ENCODE data around the gene ICAM2.
"Not testable (repeated sequence)": the region's sequence is repeated elsewhere in the genome, so short reads cannot be mapped to it uniquely, and the experiment has no call there.

ICAM2 gene

GRCh38 chr17:64009571-64010402, 10.6 kb downstream of the ICAM2 start:
- no peak for DNase-seq

- DNase-seq, result no peak
Measured at GRCh38 chr17:64008830-64009229, 11.6 kb downstream of the ICAM2 start.

- no peak for DNase-seq
Measured at GRCh38 chr17:64008346-64008745, 12.1 kb downstream of the ICAM2 start.

- no peak for DNase-seq
Measured at GRCh38 chr17:64007838-64008282, 12.6 kb downstream of the ICAM2 start.

- DNase-seq, result not testable (repeated sequence)
Measured at GRCh38 chr17:64007089-64007837, 13.2 kb downstream of the ICAM2 start.

GRCh38 chr17:64006361-64007088, 13.9 kb downstream of the ICAM2 start:
- no peak for DNase-seq

GRCh38 chr17:64005734-64006167, 14.7 kb downstream of the ICAM2 start:
- DNase-seq, result no peak

GRCh38 chr17:64004903-64005733, 15.3 kb downstream of the ICAM2 start:
- no peak for DNase-seq

GRCh38 chr17:64004218-64004770, 16.1 kb downstream of the ICAM2 start:
- no peak for DNase-seq

- no peak for DNase-seq
Measured at GRCh38 chr17:64003526-64004121, 16.8 kb downstream of the ICAM2 start.

GRCh38 chr17:64002658-64003525, 17.5 kb downstream of the ICAM2 start:
- DNase-seq, result no peak

- no peak for DNase-seq
Measured at GRCh38 chr17:64001763-64002529, 18.5 kb downstream of the ICAM2 start.

- DNase-seq, result no peak
Measured at GRCh38 chr17:64001091-64001579, 19.3 kb downstream of the ICAM2 start.

- DNase-seq, result no peak
Measured at GRCh38 chr17:63999680-64000531, 20.5 kb downstream of the ICAM2 start.

- DNase-seq, result no peak
Measured at GRCh38 chr17:63998721-63999679, 21.4 kb downstream of the ICAM2 start.
